ENCODE results near the gene PEX10.

PEX10 gene

GRCh38 chr1:2388004-2388913 lies 24.1 kb downstream of the PEX10 start:
- DNase-seq (ENCODE audit: low read depth, low spot score): no peak

DNA sequence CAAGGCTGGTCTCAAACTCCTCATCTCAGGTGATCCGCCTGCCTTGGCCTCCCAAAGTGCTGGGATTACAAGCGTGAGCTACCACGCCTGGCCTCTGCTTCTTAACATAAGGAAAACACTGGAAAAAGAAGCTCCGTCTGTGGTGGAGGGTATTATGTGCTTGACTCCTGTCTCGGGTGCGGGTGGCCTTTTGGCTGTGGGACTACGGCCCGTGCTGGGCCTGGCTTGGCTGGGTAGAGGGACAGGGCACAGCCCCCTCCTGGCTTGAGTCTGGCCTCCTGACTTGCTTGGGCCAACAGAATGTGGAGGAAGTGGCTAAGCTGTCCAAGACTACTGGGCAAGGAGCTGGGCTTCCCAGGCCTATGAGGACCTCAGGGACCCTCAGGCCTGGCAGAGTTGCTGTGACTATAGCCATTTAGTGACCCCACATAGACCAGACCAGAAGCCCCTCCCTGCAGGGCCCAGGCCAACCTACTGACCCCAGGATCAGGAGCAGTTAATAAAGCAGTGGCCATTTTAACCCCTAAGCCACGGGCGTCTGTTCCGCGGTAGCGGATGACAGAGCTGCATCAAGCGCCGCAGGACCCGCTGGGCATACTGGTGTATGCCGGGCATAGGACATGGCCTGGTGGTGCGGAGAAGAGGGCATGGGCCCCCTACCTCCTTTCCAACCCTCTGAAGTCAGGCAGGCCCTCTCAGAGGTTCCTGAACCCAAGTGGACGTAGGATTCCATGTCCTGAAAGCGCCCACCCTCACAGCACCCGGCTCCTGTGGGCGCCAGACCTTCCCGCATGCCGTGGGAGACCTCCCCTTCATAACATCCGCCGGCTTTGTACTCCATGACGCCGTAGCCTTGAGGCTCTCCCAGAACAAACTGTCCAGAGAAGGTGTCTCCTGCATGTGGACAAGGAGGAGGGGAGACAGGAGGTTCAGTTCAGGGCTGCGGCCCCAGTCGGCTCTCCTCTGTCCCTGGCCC lies 25.4 kb downstream of the PEX10 start:
- DNase-seq (ENCODE audit: low read depth, low spot score): no peak

DNA sequence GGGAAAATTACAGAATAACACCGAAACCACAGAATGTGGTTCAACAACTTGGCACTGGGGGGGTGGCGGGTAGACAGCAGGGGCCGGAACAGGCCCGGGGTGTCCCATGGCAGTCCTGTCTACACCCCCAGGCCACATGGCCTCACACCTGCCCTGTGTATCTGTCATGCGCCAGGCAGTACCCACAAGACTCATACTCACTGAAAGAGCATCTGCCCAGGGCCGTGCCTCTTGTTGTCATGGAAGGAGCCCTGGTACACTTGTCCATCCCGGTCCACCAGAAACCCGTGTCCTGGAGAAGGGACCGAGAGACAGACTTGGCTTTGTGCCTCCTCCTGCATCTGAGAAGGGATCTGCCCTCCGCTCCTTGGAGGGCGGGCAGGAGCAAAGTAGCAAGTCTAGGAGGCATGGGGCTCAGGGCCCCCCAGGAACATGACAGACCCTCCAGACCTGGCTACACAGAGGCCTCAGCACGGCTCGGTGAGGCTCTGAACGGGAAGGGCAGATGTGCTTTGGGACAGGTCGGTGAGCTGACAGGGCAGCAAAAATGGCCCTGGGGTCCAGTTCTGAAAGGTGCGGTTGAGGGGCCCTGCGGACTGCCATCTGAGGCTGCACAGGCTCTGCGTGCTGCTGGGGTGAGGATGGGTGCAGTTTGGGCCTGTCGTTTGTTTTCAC lies 26.6 kb downstream of the PEX10 start:
- no peak for DNase-seq (ENCODE audit: low read depth, low spot score)

- no peak for DNase-seq (ENCODE audit: low read depth, low spot score)
These were observed 27.4 kb downstream of the PEX10 start for GRCh38 chr1:2384941-2385481.

DNA sequence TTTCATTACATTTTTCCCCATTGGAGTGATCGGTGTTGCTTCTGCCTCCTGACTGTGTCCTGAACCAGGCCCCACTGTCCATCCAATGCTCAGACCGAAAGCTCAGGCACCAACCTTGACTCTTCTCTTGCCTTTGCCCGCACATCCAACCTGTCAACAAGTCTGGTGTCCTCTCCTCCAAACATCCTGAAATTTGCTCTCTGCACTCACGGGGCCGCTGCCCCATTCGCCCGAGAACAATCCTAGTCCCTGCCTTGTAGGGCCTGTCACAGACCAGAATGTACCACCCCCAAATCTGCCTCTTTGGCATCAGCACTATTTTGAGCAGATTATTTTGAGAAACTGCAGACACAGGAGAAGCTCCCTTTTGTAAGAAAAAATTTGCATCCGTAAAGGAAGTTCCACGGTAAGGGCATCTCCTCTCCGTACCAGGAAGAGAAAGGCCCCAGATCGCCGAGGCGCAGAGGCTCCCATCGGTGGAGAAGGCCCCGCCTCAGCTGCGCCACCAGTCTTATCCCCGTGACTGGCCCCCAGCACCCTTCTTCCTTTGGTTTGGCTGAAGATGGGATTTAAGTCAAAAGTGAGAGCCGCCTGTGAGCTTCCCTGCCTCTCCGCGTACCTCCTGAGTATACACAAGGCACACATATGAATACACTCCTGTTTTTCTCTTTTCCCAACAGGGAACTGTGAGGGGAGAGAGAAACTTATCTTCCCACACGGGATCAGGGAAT lies 28.1 kb downstream of the PEX10 start:
- no peak for DNase-seq (ENCODE audit: low read depth, low spot score)

GRCh38 chr1:2383576-2383975 lies 28.8 kb downstream of the PEX10 start:
- no peak for DNase-seq (ENCODE audit: low read depth, low spot score)

GRCh38 chr1:2382621-2383361 lies 29.6 kb downstream of the PEX10 start:
- no peak for DNase-seq (ENCODE audit: low read depth, low spot score)

GRCh38 chr1:2381741-2382620 lies 30.4 kb downstream of the PEX10 start:
- no peak for DNase-seq (ENCODE audit: low read depth, low spot score)

- DNase-seq (ENCODE audit: low read depth, low spot score): no peak
These were observed 31.4 kb downstream of the PEX10 start for GRCh38 chr1:2380816-2381591.

GRCh38 chr1:2379733-2380404 lies 32.5 kb downstream of the PEX10 start:
- DNase-seq (ENCODE audit: low read depth, low spot score): no peak

DNA sequence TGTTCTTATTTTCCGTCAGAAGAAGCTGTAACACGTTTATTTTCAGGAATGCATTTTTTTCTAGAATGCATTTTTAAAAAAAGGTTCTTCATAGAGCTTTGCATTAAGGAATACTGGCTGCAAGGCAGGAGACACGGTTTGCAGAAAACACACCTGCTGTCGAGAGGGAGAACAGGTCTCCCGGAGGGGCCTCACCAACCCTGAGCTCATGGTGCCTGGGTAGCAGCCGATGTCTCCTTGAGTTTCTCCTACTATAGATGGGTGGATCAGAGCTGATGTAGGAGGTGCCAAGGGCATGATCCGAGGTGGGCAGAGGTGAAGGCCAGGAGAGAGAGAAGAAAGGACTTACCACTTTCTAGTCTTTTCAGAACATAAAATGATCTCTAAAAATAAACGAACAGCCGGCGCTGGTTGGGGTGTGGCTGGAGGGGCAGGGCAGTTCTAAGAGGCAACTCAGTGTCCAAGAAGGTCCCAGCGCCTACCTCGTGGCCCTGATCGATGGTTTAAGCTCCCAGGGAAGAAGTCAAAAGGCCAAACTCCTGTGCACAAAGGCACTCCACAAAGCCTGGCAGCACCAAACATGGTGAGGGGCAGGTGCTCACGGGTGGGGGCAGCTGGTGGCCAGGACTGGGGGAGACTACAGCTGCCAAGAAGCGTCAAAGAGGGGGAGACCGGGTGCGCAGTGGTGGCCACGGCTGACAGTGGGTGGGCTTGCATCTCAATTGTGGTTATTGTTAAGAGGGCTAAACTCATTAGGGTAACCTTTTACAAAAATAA lies 33.2 kb downstream of the PEX10 start:
- no peak for DNase-seq (ENCODE audit: low read depth, low spot score)

DNA sequence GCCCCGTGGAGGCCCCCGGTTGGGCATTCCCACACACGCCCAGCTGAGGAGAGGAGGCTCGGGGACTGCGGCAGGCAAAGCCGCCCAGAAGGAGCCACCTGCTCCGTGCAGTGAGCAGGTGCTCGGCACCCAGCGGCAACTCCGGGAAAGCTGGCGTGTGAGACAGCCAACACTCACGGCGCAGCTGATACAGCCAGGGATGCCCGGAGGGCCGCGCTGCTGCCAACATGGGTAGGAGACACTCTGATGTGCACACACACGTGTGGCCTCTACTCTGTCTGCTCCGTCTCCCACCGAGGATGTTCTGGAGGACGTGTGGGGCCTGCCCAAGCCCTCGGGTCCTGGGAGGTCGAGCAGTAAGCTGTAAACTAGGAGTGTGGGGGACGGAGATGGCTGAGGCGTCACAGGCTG lies 33.9 kb downstream of the PEX10 start:
- DNase-seq (ENCODE audit: low read depth, low spot score): no peak

DNA sequence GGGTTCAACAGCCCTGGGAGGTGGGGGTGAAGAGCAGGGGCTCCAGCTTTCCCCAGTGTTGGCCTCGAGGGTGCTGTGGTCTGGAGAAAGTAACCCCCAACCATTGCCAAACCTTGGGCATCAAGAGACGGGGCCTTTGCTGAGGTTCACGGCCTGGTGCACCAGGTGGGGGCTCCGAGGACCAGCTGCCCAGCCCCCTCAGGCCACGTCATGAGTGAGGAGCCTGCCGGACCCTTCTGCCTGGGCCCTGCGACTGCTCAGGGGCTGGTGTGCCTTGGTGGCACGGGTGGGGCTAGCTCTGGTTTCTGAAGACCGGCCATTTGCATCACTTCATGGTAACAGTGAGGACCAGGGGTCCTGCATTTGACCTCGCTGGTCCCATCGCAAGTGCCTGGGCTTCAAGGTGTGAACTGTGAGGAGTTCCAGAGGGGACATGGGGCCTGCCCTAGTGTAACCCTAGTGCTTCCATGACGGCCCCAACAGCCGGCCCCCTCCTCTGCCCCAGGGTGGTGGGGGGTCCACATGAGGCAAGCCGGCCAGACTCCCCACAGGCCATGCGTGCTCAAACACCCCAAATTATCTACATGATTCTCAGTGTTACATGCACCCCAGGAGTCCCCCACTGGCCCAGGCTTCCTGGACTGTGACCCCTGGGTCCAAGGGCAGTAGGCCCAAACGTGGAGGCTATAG lies 34.5 kb downstream of the PEX10 start:
- no peak for DNase-seq (ENCODE audit: low read depth, low spot score)

DNA sequence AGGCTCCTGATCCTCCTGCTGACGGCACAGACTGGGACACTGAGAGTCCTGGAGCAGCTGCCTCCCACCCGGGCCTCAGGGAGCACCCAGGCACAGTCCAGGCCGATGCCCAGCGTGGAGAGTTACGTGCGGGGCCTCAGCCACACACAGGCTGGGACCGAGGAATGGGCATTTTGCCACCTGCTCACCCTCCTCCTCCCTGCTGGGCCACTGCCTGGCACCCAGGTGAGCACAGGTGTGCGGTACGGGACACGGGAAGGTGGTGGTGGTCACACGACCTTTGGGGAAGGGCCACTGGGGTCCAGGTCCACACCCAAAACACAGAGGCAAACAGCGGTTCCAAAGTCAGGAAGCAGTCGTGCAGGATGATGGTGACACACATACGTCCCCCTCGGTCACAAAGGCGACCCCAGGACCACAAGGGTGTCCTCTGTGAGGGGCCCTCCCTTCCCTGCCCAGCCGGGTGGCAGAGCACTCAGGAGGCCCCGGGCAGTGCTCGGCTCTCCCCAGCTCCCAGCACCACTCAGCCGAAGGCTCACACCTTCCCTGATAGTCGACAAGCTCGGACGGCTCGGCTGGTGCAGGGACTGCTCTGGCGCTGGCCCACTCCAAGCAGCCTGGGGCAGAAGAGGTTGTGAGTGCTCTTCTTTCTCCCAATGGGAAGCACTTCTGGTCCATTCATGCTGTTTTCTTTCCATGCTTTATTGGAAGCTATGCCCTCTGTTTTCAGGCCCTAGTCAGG lies 35.3 kb downstream of the PEX10 start:
- no peak for DNase-seq (ENCODE audit: low read depth, low spot score)

GRCh38 chr1:2376261-2376741 lies 36.1 kb downstream of the PEX10 start:
- DNase-seq (ENCODE audit: low read depth, low spot score): no peak

DNA sequence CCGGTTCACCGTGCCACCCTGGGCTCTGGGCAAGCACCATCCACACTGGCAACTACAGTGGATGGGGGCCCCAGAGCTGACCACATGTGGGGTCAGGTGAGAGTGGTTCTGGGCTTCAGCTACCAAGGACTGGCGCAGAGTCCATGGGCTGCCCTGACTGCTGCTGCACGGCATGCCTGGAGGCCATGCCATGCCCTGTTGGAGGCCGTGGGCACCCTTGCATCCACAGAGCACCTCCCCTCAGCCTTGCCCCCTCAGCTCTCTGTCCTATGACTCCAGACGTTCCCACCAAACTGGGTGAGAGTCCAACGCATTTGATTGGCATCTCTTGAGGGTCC lies 36.5 kb downstream of the PEX10 start:
- DNase-seq (ENCODE audit: low read depth, low spot score): no peak
